OCI-LY3 (cell line): ENCODE results near the gene PGM1.

Experiments used
- CTCF ChIP-seq: fragments of 200-600, 300-600 bp; sonication (generic); IDR thresholded peaks from 2 replicates; pipeline ENCODE4 v1.5.1; 2014; ENCODE audit warnings: antibody characterized with exemption, low read length, low read depth
- EZH2phosphoT487 ChIP-seq: fragments of 200-600 bp; shearing (Covaris generic); IDR thresholded peaks from 2 replicates; pipeline ENCODE4 v1.6.1; 2018; ENCODE audit warnings: antibody characterized with exemption, mixed run types, low read depth

GRCh38 chr1:63704443-63704842 lies 111.2 kb downstream of the PGM1 start:
- no peak for TF ChIP-seq CTCF
- TF ChIP-seq EZH2phosphoT487 = no peak
